HK-2 (cell line): ENCODE measurements around the gene DPY19L1.
"Not testable (repeated sequence)": the region's sequence is repeated elsewhere in the genome, so short reads cannot be mapped to it uniquely, and the experiment has no call there.

ENCODE experiments used
- DNase-seq: peaks from one replicate; pipeline ENCODE4 v3.0.0-alpha.2; 2018; ENCODE audit not compliant: unreplicated experiment

Gene DPY19L1

DNA sequence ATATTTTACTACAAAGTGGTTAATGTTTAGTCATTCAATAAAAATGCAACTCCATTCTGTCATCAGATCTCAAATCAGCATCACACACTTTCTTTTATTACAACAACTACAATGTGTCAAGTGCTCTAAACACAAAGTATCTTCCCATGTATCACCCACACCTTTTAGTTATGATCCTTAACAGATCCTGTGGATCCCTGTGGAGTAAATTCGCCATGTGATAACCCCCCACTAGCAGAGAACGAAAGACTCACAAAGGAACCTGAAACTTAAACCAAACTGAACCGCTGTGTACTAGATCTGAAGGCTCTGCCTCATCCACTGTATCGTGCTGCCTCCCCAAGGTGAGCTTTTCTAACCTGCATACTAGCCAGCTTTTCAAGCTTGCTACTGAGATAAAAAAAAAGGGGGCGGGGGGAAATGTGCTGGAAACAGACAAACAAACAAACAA lies 1.7 kb downstream of the DPY19L1 start:
- DNase-seq: peak; percentile 28

DNA sequence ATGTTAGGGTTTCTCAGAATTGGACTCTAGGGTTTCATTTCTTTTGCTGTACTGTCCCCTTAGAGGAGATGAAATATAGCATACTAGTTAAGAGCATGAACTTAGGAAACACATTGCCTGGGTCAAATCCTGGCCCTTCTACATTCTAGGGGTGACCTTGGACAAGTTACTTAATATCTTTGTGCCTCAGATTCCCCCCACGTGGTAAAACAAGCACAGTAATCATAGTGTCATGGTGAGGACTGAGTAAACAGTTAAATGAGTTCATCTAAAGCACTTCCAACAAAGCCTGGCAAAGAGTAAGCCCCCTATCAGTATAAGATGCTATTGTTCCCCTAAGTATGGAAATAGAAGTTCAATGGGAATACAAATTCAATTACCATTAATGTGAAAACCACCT lies 5.1 kb downstream of the DPY19L1 start:
- DNase-seq: no peak

DNA sequence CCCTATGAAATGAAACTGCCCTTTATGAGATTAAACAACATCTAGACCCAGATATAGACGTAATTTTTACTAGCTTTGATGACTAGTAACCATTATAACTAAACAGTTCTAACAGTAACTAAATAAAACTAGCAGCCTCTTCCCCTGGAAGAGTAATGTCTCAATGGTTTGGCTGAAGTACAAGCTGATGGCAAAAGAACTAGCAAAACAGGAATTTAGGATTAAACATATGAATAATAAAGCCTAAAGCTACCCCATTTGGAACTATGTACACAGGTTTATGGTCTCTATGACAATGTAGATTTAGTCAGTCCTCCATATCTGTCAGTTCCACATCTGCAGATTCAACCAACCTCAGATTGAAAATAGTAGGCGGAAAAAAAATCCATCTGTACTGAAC lies 6.4 kb downstream of the DPY19L1 start:
- DNase-seq: no peak

DNA sequence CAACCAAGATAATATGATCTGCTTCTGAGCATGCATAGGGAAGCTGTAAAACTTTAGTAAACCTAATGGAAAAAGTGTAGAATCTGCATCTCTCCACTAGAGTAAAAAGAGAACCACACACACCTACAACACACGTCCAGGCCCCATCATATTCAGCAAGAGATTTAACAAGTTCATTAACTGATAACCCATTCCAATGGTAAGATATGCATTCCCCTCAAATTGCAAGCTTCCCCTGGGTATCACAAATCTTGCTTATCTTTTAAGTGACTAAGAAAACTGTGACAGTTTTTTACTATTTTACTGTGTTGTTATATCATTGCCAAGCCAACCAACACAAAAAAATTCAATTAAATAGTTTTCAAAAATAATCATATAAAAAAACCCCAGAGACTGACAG lies 8.0 kb downstream of the DPY19L1 start:
- DNase-seq: no peak

DNA sequence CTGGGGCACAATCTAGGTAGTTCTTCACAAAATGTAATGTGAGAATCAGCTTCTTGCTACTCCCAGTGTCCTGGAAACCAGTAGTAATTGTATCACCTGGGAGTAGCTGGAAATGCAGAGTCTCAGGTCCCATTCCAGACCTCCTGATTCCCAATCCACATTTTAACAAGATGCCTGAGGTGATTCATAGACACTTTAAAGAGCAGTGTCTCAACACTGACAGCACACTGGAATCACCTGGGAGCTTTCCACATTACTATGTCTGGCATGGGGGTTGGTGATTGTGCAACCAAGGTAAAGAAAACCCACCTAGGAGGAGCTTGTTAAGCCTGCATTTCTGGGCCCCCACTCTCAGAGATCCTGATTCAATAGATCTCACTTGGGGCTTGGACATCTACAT lies 11.1 kb downstream of the DPY19L1 start:
- no peak for DNase-seq

DNA sequence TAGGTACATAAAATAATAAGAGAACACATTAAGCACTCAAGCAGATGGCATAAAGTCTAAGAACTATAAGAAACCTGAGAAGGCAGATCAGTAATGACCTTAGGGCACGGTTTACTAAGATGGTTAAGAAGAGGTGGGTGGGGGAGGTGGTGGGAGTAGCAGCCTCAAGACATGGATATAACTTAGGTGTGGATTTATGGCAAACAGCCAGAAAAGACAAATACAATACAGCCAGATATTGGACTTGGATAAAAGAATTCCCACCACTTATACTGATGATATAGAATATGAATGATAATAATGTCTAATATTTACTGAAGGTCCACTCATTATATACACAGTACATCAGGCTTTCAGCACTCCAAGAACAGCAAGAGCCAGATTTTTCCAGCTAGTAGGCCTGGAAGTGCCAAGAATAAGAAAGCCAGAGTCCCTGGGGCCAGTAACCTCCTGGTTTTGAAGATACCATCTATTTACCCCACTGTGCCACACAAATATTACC lies 11.9 kb downstream of the DPY19L1 start:
- DNase-seq: no peak

DNA sequence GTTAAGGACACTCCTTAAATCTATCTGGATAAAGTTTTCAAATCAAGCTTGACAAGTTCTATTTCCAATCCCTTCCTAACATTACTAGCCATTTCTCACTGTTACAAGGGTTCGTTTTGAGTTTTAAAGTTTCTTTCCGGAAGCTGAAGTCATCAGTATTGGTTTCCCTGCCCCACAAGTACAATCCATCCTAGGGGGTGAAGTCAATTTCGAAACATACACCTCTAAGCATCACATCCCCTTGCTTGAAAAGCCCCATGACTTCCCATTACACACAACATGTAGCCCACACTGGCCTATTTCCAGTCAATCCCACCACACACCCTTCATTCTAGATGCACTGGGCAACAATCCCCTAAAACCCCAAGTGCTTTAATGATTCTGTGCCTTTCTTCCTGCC lies 13.0 kb downstream of the DPY19L1 start:
- no peak for DNase-seq

DNA sequence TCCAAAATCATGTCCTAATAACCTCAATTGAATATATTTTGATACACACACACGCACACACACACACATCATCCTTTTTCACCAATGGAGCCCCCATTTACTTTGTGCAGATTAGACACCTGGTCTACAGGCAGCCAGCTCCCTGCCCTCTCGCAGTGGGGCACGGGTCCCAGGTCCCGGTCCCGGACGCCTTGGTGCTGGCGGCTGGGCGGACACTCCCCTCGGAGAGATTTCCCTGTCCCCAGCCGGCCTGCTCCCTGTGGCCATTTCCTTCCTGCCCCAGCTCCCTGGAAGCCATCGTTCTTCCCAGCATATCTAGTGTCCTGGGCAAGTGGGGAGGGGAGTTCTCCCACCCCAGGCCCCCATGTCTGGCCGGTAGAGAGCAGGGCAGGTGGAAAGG lies 14.6 kb downstream of the DPY19L1 start:
- DNase-seq: no peak

DNA sequence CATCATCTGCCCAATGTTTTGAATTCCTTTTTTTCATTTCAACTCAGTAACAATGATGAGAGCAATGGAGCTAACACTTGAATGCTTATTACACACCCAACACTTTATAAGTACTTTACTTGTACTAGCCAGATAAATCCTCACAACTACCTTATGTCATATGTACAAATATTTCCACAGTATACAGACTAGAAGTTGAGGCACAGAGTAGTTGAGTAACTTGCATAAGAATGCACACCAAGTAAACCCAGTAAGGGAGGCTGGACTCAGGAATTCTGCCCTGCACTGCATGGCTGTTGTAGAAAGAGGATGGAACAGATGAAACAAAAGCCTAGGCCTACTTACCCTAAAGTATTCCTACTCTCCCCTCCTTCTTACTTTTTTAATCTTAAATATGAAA lies 15.8 kb downstream of the DPY19L1 start:
- no peak for DNase-seq

DNA sequence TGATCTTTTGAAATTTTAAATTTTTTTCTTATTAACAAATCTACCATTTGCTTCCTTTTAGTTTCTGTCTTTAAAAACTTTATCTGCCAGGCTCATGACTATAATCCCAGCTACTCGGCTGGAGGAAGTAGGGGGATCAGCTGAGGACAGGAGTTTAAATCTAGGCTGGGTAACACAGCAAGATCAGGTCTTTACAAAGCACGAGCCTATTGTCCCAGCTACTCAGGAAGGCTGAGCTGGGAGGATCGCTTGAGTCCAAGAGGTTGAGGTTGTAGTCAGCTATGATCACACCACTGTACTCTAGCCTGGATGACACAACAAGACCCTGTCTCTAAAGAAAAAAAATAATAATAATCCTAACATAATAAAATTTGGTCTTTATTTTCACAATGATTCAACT lies 17.5 kb downstream of the DPY19L1 start:
- no peak for DNase-seq

DNA sequence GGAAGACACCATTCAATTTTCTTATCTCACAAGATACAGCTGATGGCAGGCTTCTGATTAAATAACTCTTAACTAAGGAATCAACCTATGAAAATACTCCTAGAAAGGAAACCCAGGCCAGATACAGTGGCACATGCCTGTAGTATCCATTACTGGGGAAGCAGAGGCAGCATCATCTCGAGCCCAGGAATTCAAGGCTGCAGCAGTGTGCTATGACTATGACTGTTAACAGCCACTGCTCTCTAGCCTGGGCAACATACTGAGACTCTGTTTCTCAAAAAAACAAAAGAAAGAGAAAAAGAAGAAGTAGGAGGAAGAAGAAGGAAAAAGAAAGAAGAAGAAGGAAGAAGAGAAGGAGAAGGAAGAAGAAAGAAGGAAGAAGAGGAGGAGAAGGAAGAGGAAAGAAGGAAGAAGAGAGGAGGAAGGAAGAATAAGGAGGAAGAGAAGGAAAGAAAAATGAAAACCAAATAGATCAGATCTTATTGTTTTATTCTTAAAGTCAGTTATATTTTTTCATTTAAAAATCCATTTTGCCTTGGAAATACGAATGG lies 18.0 kb downstream of the DPY19L1 start:
- no peak for DNase-seq

DNA sequence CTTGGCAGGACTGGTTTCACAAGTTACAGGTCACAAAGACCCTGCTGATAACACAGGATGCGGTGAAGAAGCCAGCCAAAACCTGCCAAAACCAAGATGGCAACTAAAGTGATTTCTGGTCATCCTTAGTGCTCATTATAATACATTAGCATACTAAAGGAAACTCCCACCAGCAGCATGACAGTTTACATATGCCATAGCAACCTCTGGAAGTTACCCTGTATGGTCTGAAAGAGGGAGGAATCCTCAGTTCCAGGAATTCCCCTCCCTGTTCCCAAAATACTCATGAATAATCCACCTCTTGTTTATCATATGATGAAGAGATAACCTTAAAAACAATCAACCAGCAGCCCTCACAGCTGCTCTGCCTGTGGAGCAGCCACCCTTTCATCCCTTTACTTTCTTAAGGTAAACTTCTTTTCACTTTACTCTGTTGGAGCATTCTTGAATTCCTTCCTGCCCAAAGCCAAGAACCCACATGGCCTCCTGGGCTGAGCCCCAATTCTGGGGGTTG lies 21.9 kb downstream of the DPY19L1 start:
- DNase-seq: no peak

DNA sequence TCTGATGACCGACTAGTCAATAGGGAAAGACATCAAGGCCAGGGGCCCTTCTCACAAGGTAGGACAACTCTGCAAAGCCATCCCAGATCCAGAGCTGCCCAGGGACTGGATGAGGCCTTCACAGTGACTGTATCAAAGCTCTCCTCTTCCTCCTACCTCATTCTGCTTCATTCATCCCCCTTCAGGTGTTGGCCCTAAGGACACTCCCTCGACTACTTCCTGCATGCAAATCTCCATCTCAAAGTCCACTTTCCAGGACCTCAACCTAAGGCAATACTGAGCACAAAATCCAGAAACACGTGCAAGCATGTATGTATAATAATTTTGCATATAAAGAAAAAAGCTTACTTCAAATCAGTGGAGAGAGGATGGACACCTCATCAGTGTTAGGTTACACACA lies 25.1 kb downstream of the DPY19L1 start:
- DNase-seq: no peak

DNA sequence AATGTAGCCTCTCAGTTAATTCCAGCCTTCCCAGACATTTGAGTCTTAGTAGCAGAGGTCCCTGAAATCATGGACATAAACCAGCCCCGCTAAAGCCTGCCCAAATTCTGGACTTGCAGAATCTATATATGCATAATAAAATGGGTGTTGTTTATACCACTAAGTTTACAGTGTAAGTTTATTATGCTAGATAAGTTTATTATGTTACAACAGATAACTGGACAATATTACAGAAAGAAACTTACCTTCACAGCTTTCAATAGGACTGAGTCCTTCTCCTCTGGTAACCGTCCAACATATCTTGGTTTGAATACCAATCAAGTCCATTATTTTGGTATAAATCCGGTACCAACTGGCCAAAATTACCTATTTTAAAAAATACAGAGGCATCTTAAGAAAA lies 26.2 kb downstream of the DPY19L1 start:
- no peak for DNase-seq

DNA sequence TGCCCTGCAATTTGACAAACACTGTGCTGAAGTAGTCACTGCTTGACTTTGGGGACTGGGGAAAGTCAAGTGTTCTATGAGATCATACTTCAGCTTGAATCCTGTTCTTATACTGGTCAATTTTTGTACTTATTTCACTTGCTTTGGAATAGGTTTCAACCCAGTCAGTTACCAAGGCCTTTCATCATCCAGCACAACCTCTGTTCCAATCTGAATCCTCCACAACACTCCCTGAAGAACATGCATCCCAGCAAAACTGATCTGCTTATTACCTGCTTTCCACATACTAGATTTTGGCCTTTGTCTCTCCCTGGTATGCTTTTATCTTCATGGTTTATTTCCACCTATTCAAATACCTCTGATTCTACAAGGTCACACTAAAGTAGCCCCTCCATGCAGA lies 29.5 kb downstream of the DPY19L1 start:
- DNase-seq: no peak

DNA sequence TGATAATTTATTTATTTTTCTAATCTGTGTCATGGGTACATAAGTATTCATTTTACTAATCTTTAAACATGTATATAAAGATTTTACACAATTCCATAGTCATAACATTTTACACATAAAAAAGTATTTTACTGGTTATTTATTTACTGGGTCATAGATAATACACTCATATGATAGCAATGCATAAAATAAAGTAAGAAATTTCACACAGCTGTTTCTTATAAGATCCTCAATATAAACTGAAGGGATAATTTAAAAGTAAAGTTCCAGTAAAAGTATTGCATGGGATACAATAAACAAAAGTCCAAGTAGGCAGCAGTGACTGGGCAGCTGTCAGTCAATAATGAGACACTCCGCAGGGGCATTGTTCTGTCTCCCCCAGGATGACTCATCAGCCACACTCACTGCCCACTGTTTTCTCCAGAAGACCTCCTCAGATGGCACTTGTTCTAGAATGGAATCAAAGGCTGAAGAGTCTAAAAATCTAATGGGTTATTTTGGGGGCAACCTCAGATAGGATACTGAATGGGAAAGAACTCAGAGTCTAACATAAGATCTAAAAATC lies 32.7 kb downstream of the DPY19L1 start:
- DNase-seq: peak; percentile 28

DNA sequence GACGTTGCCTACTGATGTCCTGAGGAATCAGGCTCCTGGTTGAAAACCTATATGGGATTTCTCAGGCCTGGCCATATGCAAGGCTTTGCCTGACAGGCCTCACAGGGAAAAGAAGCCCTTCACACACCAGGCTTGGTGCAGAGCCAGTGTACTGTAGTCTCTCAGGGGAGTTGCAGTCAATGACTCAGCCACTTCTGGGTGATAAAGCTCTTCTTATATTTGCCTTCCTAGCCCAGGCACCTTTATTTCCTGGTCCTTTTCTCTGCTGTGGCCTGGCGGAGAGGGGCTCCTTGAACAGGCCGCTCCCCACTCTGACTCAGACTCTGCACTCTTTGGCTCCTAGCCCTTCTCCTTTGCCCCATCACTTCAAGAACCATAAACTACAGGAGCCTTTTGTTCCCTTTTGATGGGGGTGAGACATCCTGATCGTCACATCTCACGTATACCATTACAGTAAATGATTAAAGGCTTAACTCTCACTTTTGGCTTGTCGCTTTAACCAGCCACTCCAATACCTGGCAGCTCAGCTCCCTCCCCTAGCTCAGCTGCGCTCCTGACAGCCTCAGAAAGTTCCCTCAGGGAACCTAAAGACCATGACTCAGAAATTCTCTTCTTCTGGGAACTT lies 33.5 kb downstream of the DPY19L1 start:
- DNase-seq: peak; percentile 88

DNA sequence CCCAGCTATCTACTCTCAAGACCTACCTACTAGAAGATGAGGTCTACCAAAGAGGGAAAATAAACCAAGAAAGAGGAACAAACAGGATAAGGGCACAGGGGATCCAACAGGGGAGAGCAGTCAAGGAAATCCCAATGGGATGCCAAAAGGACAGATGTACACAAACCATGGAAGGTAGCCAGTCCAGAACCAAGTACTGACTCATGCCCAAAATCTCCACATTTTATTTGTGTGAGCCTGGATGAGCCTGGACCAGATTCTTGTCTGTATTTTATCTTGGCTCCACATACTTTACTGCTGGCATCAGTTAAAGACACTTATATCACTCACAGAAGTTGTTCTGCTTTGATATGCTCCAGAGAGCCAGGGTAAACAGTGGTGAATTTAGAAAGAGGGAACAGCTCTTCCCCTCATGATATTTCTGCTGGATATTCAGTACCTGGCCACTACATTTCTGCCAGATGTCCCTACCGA lies 34.1 kb downstream of the DPY19L1 start:
- DNase-seq: peak; percentile 15

DNA sequence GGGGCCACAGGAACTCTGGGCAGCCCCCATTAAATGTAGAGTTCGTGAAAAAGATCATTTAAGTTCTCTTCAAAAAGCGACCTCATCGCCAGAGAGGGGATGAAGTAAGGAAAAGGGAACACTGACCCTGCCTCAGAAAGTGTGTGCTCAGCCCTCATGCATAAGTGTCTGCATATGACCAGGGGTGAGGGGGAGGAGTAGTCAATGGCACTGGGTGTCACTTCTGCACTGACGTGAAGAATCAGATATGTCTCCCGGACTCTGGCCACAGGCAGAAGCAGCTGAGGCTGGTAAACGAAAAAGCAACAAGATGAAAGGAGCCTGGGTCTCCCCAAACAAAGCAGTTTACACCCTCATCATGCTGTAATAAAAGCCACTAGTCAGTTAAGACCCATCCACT lies 39.0 kb downstream of the DPY19L1 start:
- not testable (repeated sequence) for DNase-seq

DNA sequence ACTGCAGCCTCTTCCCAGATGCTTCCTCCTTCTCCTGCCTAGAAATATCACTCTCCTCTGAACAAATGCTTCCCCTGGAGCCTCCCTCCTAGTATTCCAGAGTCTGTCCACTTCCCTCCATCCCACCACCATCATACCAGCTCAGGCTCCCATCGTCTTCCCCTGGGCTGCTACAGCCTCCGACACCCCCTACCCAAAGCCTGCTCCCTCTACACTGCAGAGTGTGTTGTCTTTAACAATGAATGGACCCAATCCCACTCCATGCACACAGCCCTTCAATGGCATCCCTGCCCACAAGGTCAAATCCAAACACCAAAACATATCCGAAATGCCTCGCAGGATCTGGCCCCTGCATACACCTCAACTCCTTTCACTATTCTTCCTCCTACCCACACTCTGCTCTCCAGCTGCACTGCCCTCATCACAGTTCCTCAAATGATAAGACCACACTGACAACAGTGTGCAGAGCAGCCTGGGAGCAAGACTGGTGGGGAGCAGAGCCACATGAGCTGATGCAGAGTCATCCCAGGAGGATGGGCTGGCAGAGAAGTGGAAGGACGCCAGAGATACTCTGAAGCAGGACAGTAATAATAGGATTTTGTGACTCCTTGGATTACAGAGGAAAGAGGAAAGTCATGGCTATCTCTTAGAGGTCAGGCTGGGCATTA lies 40.7 kb downstream of the DPY19L1 start:
- not testable (repeated sequence) for DNase-seq

DNA sequence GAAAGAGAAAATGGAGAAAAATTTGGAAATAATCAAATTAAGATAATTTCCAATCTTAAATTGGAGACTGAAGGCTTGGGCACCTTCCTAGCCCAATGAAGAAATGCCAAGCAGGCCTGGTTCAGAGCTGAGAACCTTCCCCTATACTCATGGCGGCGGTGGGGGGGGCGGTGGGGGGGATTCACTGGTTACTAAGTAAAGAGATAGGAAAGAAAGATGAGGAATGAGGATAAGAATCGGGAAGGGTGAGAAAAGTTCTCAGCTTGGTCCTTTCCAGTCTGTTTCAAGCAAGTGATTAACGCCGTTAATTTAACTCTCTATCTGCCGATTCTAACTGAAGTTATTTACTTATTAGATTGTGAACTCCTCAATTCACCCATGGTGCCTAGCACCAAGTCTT lies 41.5 kb downstream of the DPY19L1 start:
- DNase-seq: no peak
